HG02870 (cell line): ENCODE results near the gene KDM6B.

Experiments
- ATAC-seq: cut with Tn5 transposase; IDR thresholded peaks from one replicate; pipeline ENCODE4 v1.9.1; 2021; ENCODE audit warnings: mild to moderate bottlenecking, moderate library complexity; ENCODE audit not compliant: unreplicated experiment

Gene KDM6B

GRCh38 chr17:7867881-7868329, 33.9 kb downstream of the KDM6B start:
- no peak for ATAC-seq

- no peak for ATAC-seq
These were observed 39.0 kb downstream of the KDM6B start for GRCh38 chr17:7873051-7873450.

GRCh38 chr17:7875804-7876370, 41.9 kb downstream of the KDM6B start:
- no peak for ATAC-seq

GRCh38 chr17:7878234-7878633, 44.2 kb downstream of the KDM6B start:
- ATAC-seq = no peak

GRCh38 chr17:7880076-7880868, 46.3 kb downstream of the KDM6B start:
- no peak for ATAC-seq

- ATAC-seq = no peak
These were observed 47.4 kb downstream of the KDM6B start for GRCh38 chr17:7881276-7882054.

- no peak for ATAC-seq
These were observed 48.1 kb downstream of the KDM6B start for GRCh38 chr17:7882068-7882467.

GRCh38 chr17:7882629-7883028, 48.6 kb downstream of the KDM6B start:
- ATAC-seq = no peak
